Measurements from ENCODE around the gene ZFP1. TPM values are rescaled to one million over a fixed set of nuclear protein-coding genes. Genes with fewer than 3 reads are reported as not detected.

ZFP1 gene
- total RNA-seq: 9.1 and 12.0 TPM in 2 replicates

GRCh38 chr16:75148311-75149195, at the start of gene ZFP1:
Gene ZFP1 (plus strand): TSS chr16:75148524. CDS start chr16:75152952, 4,428 bp downstream.

GRCh38 chr16:75116081-75116910, 32.0 kb upstream of the ZFP1 start, which contains the start of gene LDHD:
Gene LDHD (minus strand): TSS chr16:75116780. CDS start chr16:75116720, 60 bp downstream.

GRCh38 chr16:75206749-75207451, 58.6 kb downstream of the ZFP1 start, which contains the start of gene CTRB2:
Gene CTRB2 (minus strand): TSS chr16:75207161. CDS start chr16:75207141, 20 bp downstream.

GRCh38 chr16:75218256-75219076, 70.1 kb downstream of the ZFP1 start, which contains the start of gene CTRB1:
Gene CTRB1 (plus strand): TSS chr16:75218988. CDS start chr16:75219008, 20 bp downstream.

Other genes with a start within 250 kb of the ZFP1 start
- 9.1 and 9.9 TPM in 2 replicates for gene WDR59, start 163.4 kb upstream of the ZFP1 start, total RNA-seq
- 17.6 and 25.0 TPM in 2 replicates for gene ZNRF1, start 149.5 kb upstream of the ZFP1 start, total RNA-seq
- gene LDHD, start 31.7 kb upstream of the ZFP1 start, total RNA-seq: 1.4 and 1.9 TPM in 2 replicates
- not detected in 2 replicates for gene CTRB2, start 58.6 kb downstream of the ZFP1 start, total RNA-seq
- gene CTRB1, start 70.5 kb downstream of the ZFP1 start, total RNA-seq: not detected in 2 replicates
- gene BCAR1, start 103.1 kb downstream of the ZFP1 start, total RNA-seq: 91.0 and 95.5 TPM in 2 replicates